Measurements from ENCODE around the gene RPS21.

Gene RPS21

DNA sequence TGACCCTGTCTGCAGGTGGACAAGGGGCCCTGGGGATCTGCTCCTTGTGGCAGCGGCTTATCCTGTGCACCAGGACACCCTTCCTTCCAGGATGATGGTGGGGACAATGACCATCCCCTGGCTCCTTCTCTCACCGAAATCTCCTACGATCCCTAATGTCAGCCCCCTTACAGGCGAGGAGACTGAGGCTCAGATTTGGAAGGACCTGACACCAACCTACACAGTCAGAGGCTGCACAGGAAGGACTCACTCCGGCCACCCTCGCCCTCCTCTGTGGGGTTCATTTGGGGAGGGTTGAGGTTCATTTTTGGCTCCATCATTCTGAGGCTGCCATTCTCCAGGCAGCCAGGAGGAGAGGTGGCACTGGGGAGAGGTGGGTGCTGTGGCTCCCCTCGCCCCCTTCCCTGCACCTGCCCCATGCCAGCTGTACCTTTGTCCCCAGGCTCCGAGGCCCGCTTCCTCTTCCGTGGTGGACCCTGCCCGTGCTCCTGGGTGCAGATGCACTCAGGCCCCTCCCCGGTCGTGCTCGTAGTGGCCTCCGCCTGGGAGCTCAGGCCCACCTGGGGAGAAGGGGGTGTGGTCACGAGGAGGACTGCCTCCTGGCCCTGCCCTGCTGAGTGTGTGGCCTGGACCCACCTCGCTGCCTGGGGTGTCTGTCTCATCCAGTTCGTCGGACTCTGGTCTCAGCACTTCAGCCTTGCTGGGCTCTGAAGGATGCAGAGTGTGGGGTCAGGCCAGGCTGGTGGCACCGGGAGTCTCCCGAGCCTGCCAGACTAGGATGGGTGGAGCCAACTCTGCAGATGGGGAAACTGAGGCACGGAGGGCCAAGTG is 25.5 kb downstream of the RPS21 start:
- DNase-seq (ENCODE audit: extremely low spot score): no peak
- POLR2A ChIA-PET: no interaction called here
- TF ChIP-seq, protein P1, sequence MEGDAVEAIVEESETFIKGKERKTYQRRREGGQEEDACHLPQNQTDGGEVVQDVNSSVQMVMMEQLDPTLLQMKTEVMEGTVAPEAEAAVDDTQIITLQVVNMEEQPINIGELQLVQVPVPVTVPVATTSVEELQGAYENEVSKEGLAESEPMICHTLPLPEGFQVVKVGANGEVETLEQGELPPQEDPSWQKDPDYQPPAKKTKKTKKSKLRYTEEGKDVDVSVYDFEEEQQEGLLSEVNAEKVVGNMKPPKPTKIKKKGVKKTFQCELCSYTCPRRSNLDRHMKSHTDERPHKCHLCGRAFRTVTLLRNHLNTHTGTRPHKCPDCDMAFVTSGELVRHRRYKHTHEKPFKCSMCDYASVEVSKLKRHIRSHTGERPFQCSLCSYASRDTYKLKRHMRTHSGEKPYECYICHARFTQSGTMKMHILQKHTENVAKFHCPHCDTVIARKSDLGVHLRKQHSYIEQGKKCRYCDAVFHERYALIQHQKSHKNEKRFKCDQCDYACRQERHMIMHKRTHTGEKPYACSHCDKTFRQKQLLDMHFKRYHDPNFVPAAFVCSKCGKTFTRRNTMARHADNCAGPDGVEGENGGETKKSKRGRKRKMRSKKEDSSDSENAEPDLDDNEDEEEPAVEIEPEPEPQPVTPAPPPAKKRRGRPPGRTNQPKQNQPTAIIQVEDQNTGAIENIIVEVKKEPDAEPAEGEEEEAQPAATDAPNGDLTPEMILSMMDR (IDR thresholded peaks at IDR 0.05; ENCODE audit: control extremely low read depth, extremely low read depth, low read depth, missing control alignments): no peak
- CTCF ChIA-PET: no interaction called here

DNA sequence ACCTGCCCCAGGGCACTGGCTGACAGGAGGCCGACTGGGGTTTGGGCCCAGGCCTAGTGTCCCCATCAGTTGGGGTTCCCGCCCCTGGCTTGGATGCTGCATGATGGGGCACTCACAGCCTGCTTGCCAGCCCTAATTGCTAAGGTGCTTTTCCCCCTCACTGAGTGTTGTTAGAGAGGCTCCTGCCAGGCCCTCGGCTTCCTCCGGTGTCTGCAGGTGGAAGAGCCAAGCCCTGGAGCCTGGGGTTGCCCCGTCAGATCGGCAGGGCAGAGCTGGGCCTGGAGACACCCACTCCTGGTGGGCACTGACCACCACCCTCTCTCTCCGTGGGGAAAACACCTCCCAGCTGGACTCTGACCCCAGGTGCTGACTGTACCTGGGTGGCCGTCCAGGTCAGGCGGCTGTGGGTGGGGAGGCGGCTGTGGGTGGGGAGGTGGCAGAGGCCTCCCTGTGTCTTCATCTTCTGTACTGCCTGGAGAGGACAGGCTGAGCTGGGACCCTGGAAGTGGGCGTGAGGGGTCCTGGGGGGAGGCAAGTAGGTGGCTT is 26.2 kb downstream of the RPS21 start:
- DNase-seq (ENCODE audit: extremely low spot score): no peak
- CTCF ChIA-PET: no interaction called here
- POLR2A ChIA-PET: no interaction called here
- TF ChIP-seq, protein P1 (IDR thresholded peaks at IDR 0.05; ENCODE audit: control extremely low read depth, extremely low read depth, low read depth, missing control alignments): no peak

DNA sequence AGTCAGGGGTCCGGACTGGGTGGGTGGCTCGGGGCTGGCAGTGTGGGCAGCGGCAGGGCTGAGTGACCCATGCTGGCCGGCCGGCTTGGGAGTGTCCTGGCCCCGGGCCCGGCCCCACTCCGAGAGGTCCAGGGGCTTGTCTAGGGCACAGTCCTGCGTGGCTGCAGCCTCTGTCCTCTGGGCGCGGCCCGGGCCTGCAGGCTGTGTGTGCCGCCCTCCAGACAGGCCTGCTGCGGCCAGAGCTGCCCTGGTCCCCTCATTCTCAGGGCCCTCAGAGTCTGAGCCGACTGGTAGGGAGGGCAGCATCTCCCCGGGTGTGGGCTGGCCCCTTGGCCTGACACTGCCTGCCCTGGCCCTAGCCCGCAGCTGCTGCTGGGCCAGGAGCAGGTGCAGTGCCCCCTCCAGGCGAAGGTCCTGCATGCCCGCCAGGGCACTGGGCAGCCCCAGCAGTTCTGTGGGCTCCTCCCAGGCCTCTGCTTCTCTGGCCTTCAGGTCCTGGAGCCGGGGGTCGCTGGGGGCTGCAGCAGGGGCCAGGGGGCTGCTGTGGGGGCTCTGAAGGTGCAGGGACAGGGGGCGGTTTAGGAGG is 27.1 kb downstream of the RPS21 start:
- DNase-seq (ENCODE audit: extremely low spot score): no peak
- TF ChIP-seq, protein P1 (IDR thresholded peaks at IDR 0.05; ENCODE audit: control extremely low read depth, extremely low read depth, low read depth, missing control alignments): no peak
- CTCF ChIA-PET: interaction anchor here (0.9 kb wide), 1 partner anchor 113 kb away, joined by 3 read pairs; no protein-coding TSS in a partner anchor
- POLR2A ChIA-PET: interaction anchor here (0.5 kb wide), 1 partner anchor 14 kb away, joined by 6 read pairs; no protein-coding TSS in a partner anchor

DNA sequence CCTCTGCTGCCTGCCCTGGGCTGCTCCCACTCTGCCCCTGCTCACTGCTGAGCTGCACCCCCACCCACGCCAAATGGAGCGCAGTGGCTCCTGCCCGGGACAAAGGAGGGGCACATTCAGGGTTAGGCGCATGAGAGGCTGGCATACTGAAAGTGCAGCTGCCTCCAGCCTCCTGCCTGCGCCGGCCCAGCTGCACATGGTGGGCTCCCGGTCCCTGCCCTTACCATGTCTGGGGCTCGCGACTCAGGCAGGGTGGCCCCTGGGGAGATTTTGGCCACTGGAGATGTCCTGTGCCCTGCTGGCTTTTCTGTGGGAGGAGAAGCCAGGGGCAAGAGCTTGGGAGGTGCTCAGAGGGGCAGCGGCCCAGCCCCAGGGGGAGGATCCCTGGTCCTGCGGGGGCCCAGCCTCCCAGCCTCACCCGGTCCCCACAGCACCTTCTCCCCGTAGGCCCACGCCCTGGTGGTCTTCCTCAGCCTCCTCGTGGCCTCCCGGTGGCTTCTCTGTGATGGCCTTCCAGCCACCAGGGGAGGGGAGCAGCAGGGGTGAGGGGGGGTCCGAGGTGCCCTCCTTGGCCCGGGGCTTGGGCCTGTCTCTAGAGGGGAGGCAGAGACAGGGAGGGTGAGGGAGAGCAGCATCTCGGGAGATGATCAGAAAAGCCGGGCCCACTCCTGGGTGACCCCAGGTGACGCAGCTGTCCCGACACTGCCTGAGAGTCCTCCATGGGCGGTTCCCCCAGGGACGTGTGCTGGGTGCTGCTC is 28.6 kb downstream of the RPS21 start:
- no peak for DNase-seq (ENCODE audit: extremely low spot score)
- ChIA-PET CTCF (no interaction called here), POLR2A (no interaction called here)
- TF ChIP-seq, protein P1 (IDR thresholded peaks at IDR 0.05; ENCODE audit: control extremely low read depth, extremely low read depth, low read depth, missing control alignments): no peak

DNA sequence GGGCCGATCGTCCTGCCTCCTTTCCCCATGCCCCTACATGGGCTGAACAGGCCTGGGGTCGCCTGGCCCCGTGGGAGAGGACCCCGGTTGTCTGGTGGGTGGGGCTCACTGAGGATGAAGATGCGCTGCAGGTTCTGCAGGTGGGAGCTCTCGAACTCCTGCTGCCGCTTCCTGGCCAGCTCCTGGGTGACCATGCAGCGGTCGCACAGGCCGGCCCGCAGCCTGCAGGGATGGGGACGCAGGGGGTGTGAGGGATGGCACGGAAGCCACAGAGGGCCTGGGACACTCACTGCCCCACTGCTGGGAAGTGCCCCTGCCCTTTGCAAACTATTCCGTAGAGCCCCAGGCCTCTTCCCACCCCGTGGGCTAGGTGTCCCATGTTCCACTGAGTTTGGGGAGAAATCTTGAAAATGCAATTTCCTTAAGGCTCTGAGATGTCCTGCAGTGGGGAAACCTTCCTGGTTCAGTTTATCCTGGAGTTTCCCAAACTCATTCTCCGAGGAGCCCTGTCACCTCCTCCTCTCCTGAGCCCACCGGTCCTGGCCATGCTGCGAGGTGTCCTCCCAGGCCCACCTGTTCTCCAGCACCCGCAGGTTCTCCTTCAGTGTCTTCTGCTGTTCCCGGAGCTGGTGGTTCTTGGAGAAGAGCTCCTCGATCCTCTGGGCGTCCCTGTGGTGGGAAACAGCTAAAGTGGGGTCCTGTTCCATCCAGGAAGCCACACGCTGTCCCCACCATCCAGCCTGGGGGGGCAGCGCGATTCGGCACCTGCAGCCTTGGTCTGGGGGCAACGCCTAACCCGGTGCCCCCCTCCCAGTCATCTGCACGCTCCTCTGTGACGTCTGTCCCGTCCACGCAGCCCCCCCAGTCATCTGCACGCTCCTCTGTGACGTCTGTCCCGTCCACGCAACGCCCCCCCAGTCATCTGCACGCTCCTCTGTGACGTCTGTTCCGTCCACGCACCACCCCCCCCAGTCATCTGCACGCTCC is 30.0 kb downstream of the RPS21 start:
- CTCF ChIA-PET: no interaction called here
- no peak for DNase-seq (ENCODE audit: extremely low spot score)
- POLR2A ChIA-PET: no interaction called here
- TF ChIP-seq, protein P1 (IDR thresholded peaks at IDR 0.05; ENCODE audit: control extremely low read depth, extremely low read depth, low read depth, missing control alignments): no peak
